PFSK-1 (cell line): ENCODE measurements around the gene CRNKL1.

Experiments used
- FOXP2 ChIP-seq: optimal IDR thresholded peaks from 2 replicates; pipeline ENCODE3; 2011; ENCODE audit warnings: borderline replicate concordance, control low read depth, inconsistent platforms; ENCODE audit not compliant: insufficient read depth; ENCODE audit errors: extremely low read length, extremely low read depth
- POLR2AphosphoS5 ChIP-seq: IDR thresholded peaks from 2 replicates; pipeline ENCODE4 v1.6.1; 2012; ENCODE audit warnings: low read depth, mild to moderate bottlenecking, control low read depth, low read length, moderate library complexity
- SIN3A ChIP-seq: IDR thresholded peaks from 2 replicates; pipeline ENCODE4 v1.6.1; 2012; ENCODE audit warnings: mild to moderate bottlenecking, low read length, moderate library complexity, borderline replicate concordance; ENCODE audit not compliant: insufficient read depth
- TAF1 ChIP-seq: IDR thresholded peaks from 2 replicates; pipeline ENCODE4 v1.6.1; 2012; ENCODE audit warnings: low read length, control low read depth, borderline replicate concordance; ENCODE audit not compliant: insufficient read depth
- TF ChIP-seq, protein P1 (sequence below), 2 experiments: IDR thresholded peaks; 2 replicates each; pipeline versions ENCODE4 v1.6.1 to v1.8.0; 2011 to 2012; ENCODE audit warnings: low read depth in 2 of 2, low read length in 2 of 2, control low read depth in 1 of 2, inconsistent platforms in 1 of 2, mild to moderate bottlenecking in 1 of 2, moderate library complexity in 1 of 2; ENCODE audit not compliant: insufficient read depth in 1 of 2

Gene CRNKL1

DNA sequence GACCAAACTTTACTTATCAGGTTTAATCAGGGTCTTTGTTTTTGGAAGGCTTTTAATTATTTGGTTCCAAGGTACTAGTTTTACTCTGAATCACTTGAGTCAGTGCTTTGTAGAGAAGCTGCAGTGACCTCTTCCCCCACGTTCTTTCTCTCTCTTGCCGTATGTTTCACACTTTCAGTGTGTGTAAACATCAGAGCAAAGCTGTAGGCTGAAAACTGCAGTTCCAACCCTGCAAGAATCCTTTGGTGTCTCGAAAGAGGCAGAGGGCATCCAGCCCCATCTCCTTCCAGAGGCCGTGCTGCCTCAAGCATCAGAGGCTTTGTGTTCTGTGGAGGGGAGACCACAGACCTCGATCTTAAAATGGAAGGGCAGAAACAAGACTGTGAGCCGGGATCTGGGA is 42.1 kb upstream of the CRNKL1 start:
- no peak for TF ChIP-seq TAF1
- TF ChIP-seq POLR2AphosphoS5, result no peak
- TF ChIP-seq FOXP2, result no peak
- TF ChIP-seq SIN3A, result no peak
- TF ChIP-seq, protein P1, sequence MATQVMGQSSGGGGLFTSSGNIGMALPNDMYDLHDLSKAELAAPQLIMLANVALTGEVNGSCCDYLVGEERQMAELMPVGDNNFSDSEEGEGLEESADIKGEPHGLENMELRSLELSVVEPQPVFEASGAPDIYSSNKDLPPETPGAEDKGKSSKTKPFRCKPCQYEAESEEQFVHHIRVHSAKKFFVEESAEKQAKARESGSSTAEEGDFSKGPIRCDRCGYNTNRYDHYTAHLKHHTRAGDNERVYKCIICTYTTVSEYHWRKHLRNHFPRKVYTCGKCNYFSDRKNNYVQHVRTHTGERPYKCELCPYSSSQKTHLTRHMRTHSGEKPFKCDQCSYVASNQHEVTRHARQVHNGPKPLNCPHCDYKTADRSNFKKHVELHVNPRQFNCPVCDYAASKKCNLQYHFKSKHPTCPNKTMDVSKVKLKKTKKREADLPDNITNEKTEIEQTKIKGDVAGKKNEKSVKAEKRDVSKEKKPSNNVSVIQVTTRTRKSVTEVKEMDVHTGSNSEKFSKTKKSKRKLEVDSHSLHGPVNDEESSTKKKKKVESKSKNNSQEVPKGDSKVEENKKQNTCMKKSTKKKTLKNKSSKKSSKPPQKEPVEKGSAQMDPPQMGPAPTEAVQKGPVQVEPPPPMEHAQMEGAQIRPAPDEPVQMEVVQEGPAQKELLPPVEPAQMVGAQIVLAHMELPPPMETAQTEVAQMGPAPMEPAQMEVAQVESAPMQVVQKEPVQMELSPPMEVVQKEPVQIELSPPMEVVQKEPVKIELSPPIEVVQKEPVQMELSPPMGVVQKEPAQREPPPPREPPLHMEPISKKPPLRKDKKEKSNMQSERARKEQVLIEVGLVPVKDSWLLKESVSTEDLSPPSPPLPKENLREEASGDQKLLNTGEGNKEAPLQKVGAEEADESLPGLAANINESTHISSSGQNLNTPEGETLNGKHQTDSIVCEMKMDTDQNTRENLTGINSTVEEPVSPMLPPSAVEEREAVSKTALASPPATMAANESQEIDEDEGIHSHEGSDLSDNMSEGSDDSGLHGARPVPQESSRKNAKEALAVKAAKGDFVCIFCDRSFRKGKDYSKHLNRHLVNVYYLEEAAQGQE (IDR thresholded peaks at IDR 0.05; ENCODE audit: insufficient read depth in 1 of 2, low read depth in 2 of 2, low read length in 2 of 2), result no peak

DNA sequence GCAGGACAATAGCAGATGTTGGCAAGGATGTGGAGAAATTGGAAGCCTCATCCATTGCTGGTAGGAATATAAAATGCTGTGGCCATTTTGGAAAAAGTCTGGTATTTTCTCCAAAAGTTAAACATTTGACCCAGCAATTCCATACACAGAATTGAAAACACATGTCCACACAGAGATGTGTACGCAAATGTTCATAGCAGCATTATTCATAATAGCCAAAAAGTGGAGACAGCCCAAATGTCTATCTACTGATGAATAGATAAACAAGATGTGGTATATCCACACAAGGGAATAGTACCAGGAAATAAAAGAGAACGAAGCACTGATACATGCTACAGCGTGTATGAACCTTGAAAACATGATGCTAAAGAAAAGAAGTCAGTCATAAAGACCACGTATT is 40.6 kb upstream of the CRNKL1 start:
- TF ChIP-seq SIN3A, result no peak
- no peak for TF ChIP-seq TAF1
- no peak for TF ChIP-seq FOXP2
- TF ChIP-seq, protein P1 (IDR thresholded peaks at IDR 0.05; ENCODE audit: insufficient read depth in 1 of 2, low read depth in 2 of 2, low read length in 2 of 2), result no peak
- no peak for TF ChIP-seq POLR2AphosphoS5

DNA sequence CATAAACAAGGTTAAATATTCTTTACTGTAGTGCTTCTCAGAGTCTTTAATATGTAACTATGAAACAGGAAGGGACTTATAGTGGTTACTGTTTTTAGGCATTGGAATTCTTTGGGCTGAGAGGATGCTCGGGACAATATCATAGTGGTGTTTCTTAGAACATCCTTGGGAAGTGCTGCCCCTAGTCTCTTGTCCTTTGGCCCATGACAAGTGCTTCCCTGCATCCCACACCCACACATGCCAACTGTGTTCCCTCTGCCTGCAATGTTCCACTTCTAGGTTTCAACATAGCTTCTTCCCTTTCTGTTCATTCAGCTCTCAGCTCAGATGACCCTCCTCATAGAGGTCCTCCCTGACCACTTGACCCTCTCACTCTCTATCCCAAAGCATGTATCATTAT is 37.7 kb upstream of the CRNKL1 start:
- TF ChIP-seq POLR2AphosphoS5 (no peak), SIN3A (no peak), FOXP2 (no peak), TAF1 (no peak)
- TF ChIP-seq, protein P1 (IDR thresholded peaks at IDR 0.05; ENCODE audit: insufficient read depth in 1 of 2, low read depth in 2 of 2, low read length in 2 of 2), result no peak

DNA sequence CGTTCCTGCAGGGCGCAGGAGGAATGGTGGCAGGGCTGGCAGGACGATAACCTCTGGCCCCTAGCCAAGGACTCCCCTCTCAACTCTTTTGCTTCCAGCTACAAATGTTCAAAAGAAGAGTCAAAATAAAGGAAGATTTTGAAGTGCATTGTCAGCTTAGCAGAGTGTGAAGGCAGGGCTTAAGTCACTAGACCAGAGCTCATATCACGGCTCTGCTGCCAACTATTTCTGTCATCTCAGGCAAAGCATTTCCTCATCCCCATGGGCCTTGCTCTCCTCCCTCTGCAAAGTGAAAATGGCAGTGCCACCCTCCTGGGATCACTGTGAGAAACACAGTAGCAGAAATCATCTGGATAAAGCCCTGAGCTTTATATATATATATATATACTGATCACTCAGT is 36.8 kb upstream of the CRNKL1 start:
- no peak for TF ChIP-seq FOXP2
- TF ChIP-seq SIN3A, result no peak
- no peak for TF ChIP-seq TAF1
- TF ChIP-seq, protein P1 (IDR thresholded peaks at IDR 0.05; ENCODE audit: insufficient read depth in 1 of 2, low read depth in 2 of 2, low read length in 2 of 2), result no peak
- no peak for TF ChIP-seq POLR2AphosphoS5

DNA sequence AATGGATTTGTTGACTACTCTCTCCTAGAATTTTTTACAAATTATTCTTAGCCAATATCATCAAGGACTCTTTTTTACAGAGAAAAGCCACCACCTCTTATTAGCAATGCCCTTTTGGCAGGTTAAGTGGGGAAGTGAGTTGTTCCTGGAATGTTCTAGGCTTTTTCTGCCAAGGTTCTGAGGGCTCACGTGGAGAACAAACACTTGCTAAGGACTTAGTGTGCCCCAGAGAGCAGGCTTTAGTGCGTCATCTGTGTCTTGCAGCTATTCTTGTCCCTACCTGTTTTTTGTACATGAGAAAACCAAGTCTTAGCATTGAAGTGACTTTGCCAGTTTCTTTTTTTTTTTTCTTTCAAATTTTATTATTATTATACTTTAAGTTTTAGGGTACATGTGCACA is 33.5 kb upstream of the CRNKL1 start:
- TF ChIP-seq POLR2AphosphoS5 (no peak), TAF1 (no peak), FOXP2 (no peak), SIN3A (no peak)
- TF ChIP-seq, protein P1 (IDR thresholded peaks at IDR 0.05; ENCODE audit: insufficient read depth in 1 of 2, low read depth in 2 of 2, low read length in 2 of 2), result no peak
